B cell (primary cell): ENCODE results near the gene GATAD2B. TPM values are rescaled to one million over a fixed set of nuclear protein-coding genes. Genes with fewer than 3 reads are reported as not detected.

Source experiments
- ATAC-seq: fragments of 200-7000 bp; cut with Tn5 transposase; one replicate; pipeline ENCODE4 v1.10.0; 2021; ENCODE audit warnings: low read depth, mild to moderate bottlenecking, moderate number of reproducible peaks, moderate library complexity
- CTCF ChIA-PET: fragments of 350-600 bp; sonication (Branson Sonifier 250); formaldehyde crosslinking; loops from one replicate; lab custom pipeline; 2021; ENCODE audit warnings: antibody characterized with exemption, inconsistent platforms; lab: Charles Lee
- POLR2A ChIA-PET: fragments of 350-600 bp; sonication (Branson Sonifier 250); formaldehyde crosslinking; loops from one replicate; lab custom pipeline; 2021; ENCODE audit warnings: antibody characterized with exemption; lab: Charles Lee
- DNase-seq: peaks from one replicate; pipeline ENCODE4 v3.0.0; 2013
- H2AFZ ChIP-seq: 2 replicates; pipeline ENCODE4 v1.6.1; 2012; ENCODE audit warnings: mild to moderate bottlenecking, low read depth, low read length; ENCODE audit not compliant: insufficient read depth, poor library complexity, severe bottlenecking
- H3K27ac ChIP-seq, 2 donors: 1 replicate in 1 of 2; 2 replicates in 1 of 2; pipeline ENCODE4 v1.5.1; 2012 to 2013; ENCODE audit warnings: low read length in 2 of 2, mild to moderate bottlenecking in 2 of 2, moderate library complexity in 1 of 2
- H3K27me3 ChIP-seq, 4 experiments: fragments of 200-600 bp in 1 of 4; sonication (generic) in 1 of 4; replicated peaks in 1 of 4; 1 replicate in 2 of 4; 2 replicates in 2 of 4; pipeline versions ENCODE4 v1.6.1 to v1.7.0; 2013 to 2016; ENCODE audit warnings: low read length in 3 of 4, mild to moderate bottlenecking in 2 of 4, mixed read lengths in 1 of 4, moderate library complexity in 1 of 4; ENCODE audit not compliant: insufficient read depth in 4 of 4, control insufficient read depth in 3 of 4; ENCODE audit errors: control extremely low read depth in 1 of 4
- H3K36me3 ChIP-seq, 2 experiments: replicated peaks in 1 of 2; 1 replicate in 1 of 2; 2 replicates in 1 of 2; pipeline versions ENCODE4 v1.6.1 to v1.7.1; 2013; ENCODE audit warnings: low read length in 1 of 2; ENCODE audit not compliant: insufficient read depth in 2 of 2, control insufficient read depth in 1 of 2; ENCODE audit errors: control extremely low read depth in 1 of 2, extremely low read depth in 1 of 2
- H3K4me1 ChIP-seq, 2 donors: fragments of 200-600 bp in 1 of 2; sonication (generic) in 1 of 2; 1 replicate in 1 of 2; 2 replicates in 1 of 2; pipeline versions ENCODE4 v1.5.1 to v1.6.1; 2013 to 2017; ENCODE audit warnings: low read length in 2 of 2; ENCODE audit not compliant: control insufficient read depth in 2 of 2, insufficient read depth in 2 of 2
- H3K4me2 ChIP-seq: replicated peaks from 2 replicates; pipeline ENCODE3; 2012; ENCODE audit warnings: mild to moderate bottlenecking, low read depth, low read length; ENCODE audit not compliant: poor library complexity, severe bottlenecking
- H3K4me3 ChIP-seq, 5 experiments: fragments of 200-600 bp in 1 of 5; sonication (generic) in 1 of 5; 1 replicate in 3 of 5; 2 replicates in 2 of 5; pipeline versions ENCODE4 v1.5.1 to v1.7.0; 2011 to 2016; ENCODE audit warnings: low read length in 4 of 5, mild to moderate bottlenecking in 4 of 5, low read depth in 2 of 5, control low read depth in 1 of 5, moderate library complexity in 1 of 5; ENCODE audit not compliant: insufficient read depth in 1 of 5; ENCODE audit errors: control extremely low read depth in 1 of 5, extremely low read depth in 1 of 5
- H3K79me2 ChIP-seq: fragments of 200-600 bp; sonication (generic); one replicate; pipeline ENCODE4 v1.6.0; 2016; ENCODE audit warnings: low read length; ENCODE audit not compliant: control insufficient read depth, insufficient read depth
- H3K9ac ChIP-seq: fragments of 200-600 bp; sonication (generic); 2 replicates; pipeline ENCODE4 v1.6.1; 2017; ENCODE audit warnings: mild to moderate bottlenecking, low read length, moderate library complexity
- H3K9me3 ChIP-seq, 3 donors: one replicate each; pipeline versions ENCODE4 v1.6.1 to v1.7.1; 2013; ENCODE audit warnings: low read length in 2 of 3; ENCODE audit not compliant: control insufficient read depth in 2 of 3, insufficient read depth in 1 of 3; ENCODE audit errors: control extremely low read depth in 1 of 3
- H4K20me1 ChIP-seq: 2 replicates; pipeline ENCODE4 v1.6.0; 2012; ENCODE audit warnings: mild to moderate bottlenecking, low read length; ENCODE audit not compliant: insufficient read depth, control insufficient read depth, poor library complexity, severe bottlenecking
- H3K27ac Mint-ChIP-seq: one replicate; pipeline ENCODE4 v1.8.0; 2021; ENCODE audit warnings: mixed read lengths
- H3K27me3 Mint-ChIP-seq: one replicate; pipeline ENCODE4 v1.8.0; 2021; ENCODE audit warnings: mixed read lengths
- H3K4me1 Mint-ChIP-seq: one replicate; pipeline ENCODE4 v1.8.0; 2021; ENCODE audit warnings: mixed read lengths
- H3K4me3 Mint-ChIP-seq: one replicate; pipeline ENCODE4 v1.8.0; 2021; ENCODE audit warnings: mixed read lengths
- H3K9me3 Mint-ChIP-seq: one replicate; pipeline ENCODE4 v1.8.0; 2022; ENCODE audit warnings: mixed read lengths; ENCODE audit not compliant: insufficient read depth
- EZH2 ChIP-seq: IDR thresholded peaks from 2 replicates; pipeline ENCODE4 v1.6.1; 2012; ENCODE audit warnings: borderline replicate concordance, low read depth, mild to moderate bottlenecking, moderate library complexity, low read length; ENCODE audit not compliant: insufficient read depth, poor library complexity, severe bottlenecking
- WGBS: methylation state at CpG from one replicate; pipeline ENCODE4 v1.1.5; 2013; ENCODE audit warnings: missing lambda C conversion rate; ENCODE audit not compliant: insufficient coverage; 5-methylcytosine and 5-hydroxymethylcytosine counted together
- intact Hi-C: fragments of 100-400 bp; cut with micrococcal nuclease; formaldehyde crosslinking; loops from one replicate; pipeline ENCODE4 v1.10.0; 2022
- polyA plus RNA-seq: library from polyadenylated mRNA; depleted of rRNA; stranded (reverse); fragments of >200 nt; gene quantifications from 2 replicates; pipeline ENCODE4 v1.2.3, GENCODE V29; 2012
- total RNA-seq, 2 donors: library from RNA; stranded (reverse); fragments of 120-200 nt in 1 of 2; gene quantifications; 1 replicate in 1 of 2; 2 replicates in 1 of 2; pipeline versions ENCODE4 v1.2.3 to v1.2.4, GENCODE V29; 2013 to 2022
- TF ChIP-seq, protein P1 (sequence below): fragments of 200-600 bp; IDR thresholded peaks from one replicate; pipeline ENCODE4 v1.8.0; 2022; ENCODE audit warnings: antibody characterized with exemption, mild to moderate bottlenecking

GATAD2B gene
- total and polyA plus RNA-seq, 2 donors (not counting 1 experiment from before 2014, with no cell fraction given): 16.7 to 105 TPM

DNA sequence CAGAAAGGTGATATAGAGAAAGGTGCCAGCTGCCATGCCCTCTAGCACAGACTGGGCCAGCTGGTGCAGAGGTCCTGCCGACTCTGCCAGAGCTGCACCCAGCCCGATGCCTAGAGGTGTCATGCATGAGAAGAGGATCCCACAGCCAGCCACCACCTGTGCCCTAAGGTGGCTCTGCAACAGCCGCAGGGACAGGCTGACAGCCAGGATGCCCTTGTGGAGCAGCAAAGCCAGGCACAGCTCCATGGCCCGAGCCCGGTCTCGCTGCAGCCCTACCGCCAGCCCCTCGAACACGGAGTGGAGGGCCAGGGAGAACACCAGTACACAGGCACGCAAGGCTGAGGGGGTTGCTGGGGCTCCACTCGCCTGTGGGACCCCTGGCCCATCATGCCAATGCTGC lies 37.4 kb upstream of the GATAD2B start:
- WGBS: 96% methylated on average over 10 of the region's 11 CpGs

DNA sequence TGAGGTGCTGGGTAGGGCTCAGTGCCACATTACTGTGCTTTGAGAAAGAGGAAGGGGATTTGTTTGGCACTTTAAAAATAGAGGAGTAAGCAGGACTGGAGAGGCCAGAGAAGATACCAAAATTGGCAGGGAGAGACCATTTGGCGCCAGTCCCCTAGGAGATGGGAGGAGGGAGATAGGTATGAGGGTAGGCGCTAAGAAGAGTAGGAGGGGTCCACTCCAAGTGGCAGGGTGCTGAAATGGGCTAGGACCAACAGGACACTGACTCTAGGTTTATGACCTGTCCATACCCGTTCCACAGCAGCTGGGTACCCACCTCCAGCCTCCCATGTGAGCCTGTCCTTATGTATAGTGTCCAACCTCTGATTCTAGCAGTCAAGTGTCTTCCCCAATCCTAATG lies 36.7 kb upstream of the GATAD2B start:
- H3K27ac ChIP-seq: peak overlapping the region in 1 of 2 donors; percentile 97
- peaks cover 40% of the 10 kb centered on the region for H4K20me1 ChIP-seq
- no peak overlapping the region for H3K9ac ChIP-seq
- POLR2A ChIA-PET: interaction anchor here (1.6 to 9.2 kb wide), 4 partner anchors 8 to 37 kb away, joined by 3 to 115 read pairs (median 16); partner anchors contain the start of genes CREB3L4, DENND4B and GATAD2B
- Mint-ChIP-seq H3K4me1 (peaks cover 68% of the 10 kb centered on the region), H3K27ac (peak overlapping the region; percentile 97), H3K9me3 (no peaks in the 10 kb centered on the region), H3K27me3 (no peaks in the 10 kb centered on the region), H3K4me3 (no peak overlapping the region)
- H3K9me3 ChIP-seq: no peaks in the 10 kb centered on the region
- TF ChIP-seq EZH2: no peak
- TF ChIP-seq, protein P1, sequence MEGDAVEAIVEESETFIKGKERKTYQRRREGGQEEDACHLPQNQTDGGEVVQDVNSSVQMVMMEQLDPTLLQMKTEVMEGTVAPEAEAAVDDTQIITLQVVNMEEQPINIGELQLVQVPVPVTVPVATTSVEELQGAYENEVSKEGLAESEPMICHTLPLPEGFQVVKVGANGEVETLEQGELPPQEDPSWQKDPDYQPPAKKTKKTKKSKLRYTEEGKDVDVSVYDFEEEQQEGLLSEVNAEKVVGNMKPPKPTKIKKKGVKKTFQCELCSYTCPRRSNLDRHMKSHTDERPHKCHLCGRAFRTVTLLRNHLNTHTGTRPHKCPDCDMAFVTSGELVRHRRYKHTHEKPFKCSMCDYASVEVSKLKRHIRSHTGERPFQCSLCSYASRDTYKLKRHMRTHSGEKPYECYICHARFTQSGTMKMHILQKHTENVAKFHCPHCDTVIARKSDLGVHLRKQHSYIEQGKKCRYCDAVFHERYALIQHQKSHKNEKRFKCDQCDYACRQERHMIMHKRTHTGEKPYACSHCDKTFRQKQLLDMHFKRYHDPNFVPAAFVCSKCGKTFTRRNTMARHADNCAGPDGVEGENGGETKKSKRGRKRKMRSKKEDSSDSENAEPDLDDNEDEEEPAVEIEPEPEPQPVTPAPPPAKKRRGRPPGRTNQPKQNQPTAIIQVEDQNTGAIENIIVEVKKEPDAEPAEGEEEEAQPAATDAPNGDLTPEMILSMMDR: no peak
- DNase-seq (no peak), ATAC-seq (no peak)
- no peak overlapping the region for H3K4me3 ChIP-seq
- WGBS: 95% methylated on average over 3 of the region's 3 CpGs
- no peak overlapping the region for H3K4me2 ChIP-seq
- peaks cover 73% of the 10 kb centered on the region for H3K79me2 ChIP-seq
- H3K4me1 ChIP-seq: peaks cover 48 to 52% of the 10 kb centered on the region in 2 donors
- intact Hi-C loops: loop anchor here (5.0 kb wide), 1 partner anchor 313 kb away; the partner anchor contains the start of gene HAX1
- peaks cover 0 to 19% of the 10 kb centered on the region in 2 experiments for H3K36me3 ChIP-seq
- no peak overlapping the region for H2AFZ ChIP-seq
- CTCF ChIA-PET: interaction anchor here (1.0 to 5.6 kb wide), 4 partner anchors 8 to 28 kb away, joined by 5 to 47 read pairs (median 8); partner anchors contain the start of genes CREB3L4, DENND4B and JTB
- H3K27me3 ChIP-seq: no peaks in the 10 kb centered on the region

More for the DNA sequence above, 37.4 kb upstream of the GATAD2B start:
- Histone ChIP-seq H3K4me3 (no peak overlapping the region), H3K36me3 (peaks cover 0 to 12% of the 10 kb centered on the region in 2 experiments), H3K79me2 (peaks cover 71% of the 10 kb centered on the region), H3K27ac (no peak overlapping the region), H3K27me3 (no peaks in the 10 kb centered on the region), H3K9ac (no peak overlapping the region), H4K20me1 (peaks cover 33% of the 10 kb centered on the region), H3K9me3 (no peaks in the 10 kb centered on the region), H2AFZ (no peak overlapping the region), H3K4me1 (peaks cover 48 to 55% of the 10 kb centered on the region in 2 donors), H3K4me2 (no peak overlapping the region)
- no peak for ATAC-seq
- Mint-ChIP-seq H3K4me1 (peaks cover 63% of the 10 kb centered on the region), H3K27ac (peak overlapping the region; percentile 97), H3K4me3 (no peak overlapping the region), H3K9me3 (no peaks in the 10 kb centered on the region), H3K27me3 (no peaks in the 10 kb centered on the region)
- CTCF ChIA-PET: interaction anchor here (0.9 to 5.6 kb wide), 2 partner anchors 14 to 170 kb away, joined by 3 to 47 read pairs; partner anchors contain the start of gene DENND4B
- no peak for DNase-seq
- POLR2A ChIA-PET: interaction anchor here (1.6 to 9.2 kb wide), 2 partner anchors 12 to 15 kb away, joined by 3 to 115 read pairs; partner anchors contain the start of gene DENND4B
- TF ChIP-seq EZH2: no peak
- TF ChIP-seq, protein P1: no peak
- intact Hi-C loops: no loop called here
